ENCODE measurements around the gene BRD3OS.
A peak's percentile ranks its signal among the peaks of the same experiment; 100 is the strongest.

The BRD3OS gene

GRCh38 chr9:134035041-134036039 lies 10.1 kb downstream of the BRD3OS start:
- no peak for DNase-seq

GRCh38 chr9:134036130-134036529 lies 10.8 kb downstream of the BRD3OS start:
- DNase-seq: no peak

GRCh38 chr9:134037641-134038040 lies 12.4 kb downstream of the BRD3OS start:
- no peak for DNase-seq

GRCh38 chr9:134039386-134040175 lies 14.3 kb downstream of the BRD3OS start:
- DNase-seq: no peak

GRCh38 chr9:134040176-134040565 lies 14.9 kb downstream of the BRD3OS start:
- DNase-seq: no peak

GRCh38 chr9:134040781-134041648 lies 15.7 kb downstream of the BRD3OS start:
- peak in 1 of 2 donors; percentile 6 for DNase-seq

- no peak for DNase-seq
Measured at GRCh38 chr9:134041649-134041962, 16.3 kb downstream of the BRD3OS start.

GRCh38 chr9:134043531-134043988 lies 18.3 kb downstream of the BRD3OS start:
- DNase-seq: no peak

- DNase-seq: no peak
Measured at GRCh38 chr9:134044944-134045343, 19.7 kb downstream of the BRD3OS start.

- no peak for DNase-seq
Measured at GRCh38 chr9:134045841-134046544, 20.7 kb downstream of the BRD3OS start.

- DNase-seq: no peak
Measured at GRCh38 chr9:134046894-134047681, 21.8 kb downstream of the BRD3OS start.

GRCh38 chr9:134047868-134048581 lies 22.7 kb downstream of the BRD3OS start:
- no peak for DNase-seq

- no peak for DNase-seq
Measured at GRCh38 chr9:134048582-134048968, 23.3 kb downstream of the BRD3OS start.

GRCh38 chr9:134049236-134049635 lies 24.0 kb downstream of the BRD3OS start:
- DNase-seq: no peak

- no peak for DNase-seq
Measured at GRCh38 chr9:134049772-134050588, 24.7 kb downstream of the BRD3OS start.

GRCh38 chr9:134050726-134051125 lies 25.4 kb downstream of the BRD3OS start:
- DNase-seq: no peak

GRCh38 chr9:134051319-134051718 lies 26.0 kb downstream of the BRD3OS start:
- DNase-seq: no peak

GRCh38 chr9:134052491-134052890 lies 27.2 kb downstream of the BRD3OS start:
- no peak for DNase-seq

GRCh38 chr9:134052941-134053340 lies 27.7 kb downstream of the BRD3OS start:
- DNase-seq: no peak

GRCh38 chr9:134053401-134053871 lies 28.2 kb downstream of the BRD3OS start:
- DNase-seq: no peak

All from inflammatory macrophage treated with lipopolysaccharide for 1 hour (primary cell).